GM23338 (cell line): ENCODE measurements around the gene ATG4B. TPM values are rescaled to one million over a fixed set of nuclear protein-coding genes. Genes with fewer than 3 reads are reported as not detected.

Experiments
- ATAC-seq: fragments of 200-7000 bp; cut with Tn5 transposase; 3 replicates; pipeline ENCODE4 v1.9.1; 2020
- DNase-seq: peaks from one replicate; pipeline ENCODE4 v3.0.0-alpha.2; 2015; ENCODE audit warnings: low spot score
- H2AFZ ChIP-seq: fragments of 200-600 bp; sonication (generic); 2 replicates; pipeline ENCODE4 v1.8.0; 2016; ENCODE audit warnings: antibody characterized with exemption, mild to moderate bottlenecking, moderate library complexity
- H3F3A ChIP-seq: fragments of 200-600 bp; sonication (generic); replicated peaks from 2 replicates; pipeline ENCODE4 v1.8.0; 2017; ENCODE audit warnings: antibody characterized with exemption, mixed run types, low read depth
- H3K27ac ChIP-seq: fragments of 200-600 bp; sonication (generic); 2 replicates; pipeline ENCODE4 v1.6.1; 2016; ENCODE audit warnings: low read depth
- H3K27me3 ChIP-seq: fragments of 200-600 bp; sonication (generic); 2 replicates; pipeline ENCODE4 v1.8.0; 2016; ENCODE audit warnings: mild to moderate bottlenecking, mixed run types, moderate library complexity; ENCODE audit not compliant: insufficient read depth
- H3K36me3 ChIP-seq: fragments of 200-600 bp; sonication (generic); 2 replicates; pipeline ENCODE4 v1.8.0; 2016; ENCODE audit warnings: mild to moderate bottlenecking; ENCODE audit not compliant: insufficient read depth
- H3K4me1 ChIP-seq: fragments of 200-600 bp; sonication (generic); 2 replicates; pipeline ENCODE4 v1.8.0; 2016; ENCODE audit warnings: mild to moderate bottlenecking, moderate library complexity; ENCODE audit not compliant: insufficient read depth
- H3K4me2 ChIP-seq: fragments of 200-600 bp; sonication (generic); 2 replicates; pipeline ENCODE4 v1.7.1; 2017; ENCODE audit warnings: mixed run types
- H3K4me3 ChIP-seq: fragments of 200-600 bp; sonication (generic); 2 replicates; pipeline ENCODE4 v1.6.1; 2016; ENCODE audit warnings: mixed run types
- H3K79me2 ChIP-seq: fragments of 200-600 bp; sonication (generic); replicated peaks from 2 replicates; pipeline ENCODE4 v1.8.0; 2017; ENCODE audit warnings: mild to moderate bottlenecking; ENCODE audit not compliant: insufficient read depth
- H3K9me2 ChIP-seq: fragments of 200-600 bp; sonication (generic); 2 replicates; pipeline ENCODE4 v1.8.0; 2017; ENCODE audit not compliant: insufficient read depth
- H4K20me1 ChIP-seq: fragments of 200-600 bp; sonication (generic); replicated peaks from 2 replicates; pipeline ENCODE4 v1.8.0; 2017; ENCODE audit warnings: mild to moderate bottlenecking; ENCODE audit not compliant: insufficient read depth
- H3K27ac Mint-ChIP-seq: 2 replicates; pipeline ENCODE4 v1.8.0; 2020; ENCODE audit warnings: inconsistent platforms, mild to moderate bottlenecking, moderate library complexity, mixed read lengths
- H3K27me3 Mint-ChIP-seq: 3 replicates; pipeline ENCODE4 v1.8.0; 2022; ENCODE audit warnings: low read depth, mild to moderate bottlenecking, moderate library complexity, mixed read lengths, inconsistent platforms; ENCODE audit not compliant: insufficient read depth, poor library complexity
- H3K36me3 Mint-ChIP-seq: 3 replicates; pipeline ENCODE4 v1.8.0; 2021; ENCODE audit warnings: low read depth, mild to moderate bottlenecking, inconsistent platforms, moderate library complexity, mixed read lengths
- H3K4me1 Mint-ChIP-seq: 3 replicates; pipeline ENCODE4 v1.8.0; 2020; ENCODE audit warnings: mild to moderate bottlenecking, inconsistent platforms, mixed read lengths
- H3K4me3 Mint-ChIP-seq: 3 replicates; pipeline ENCODE4 v1.8.0; 2021; ENCODE audit warnings: moderate library complexity, mild to moderate bottlenecking, inconsistent platforms, mixed read lengths
- H3K9me3 Mint-ChIP-seq: 3 replicates; pipeline ENCODE4 v1.8.0; 2020; ENCODE audit warnings: moderate library complexity, mild to moderate bottlenecking, inconsistent platforms, mixed read lengths
- CREB1 ChIP-seq: fragments of 250-450 bp; sonication (Bioruptor Pico); IDR thresholded peaks from 2 replicates; pipeline ENCODE4 v1.5.0; 2020; ENCODE audit warnings: low read depth, mild to moderate bottlenecking, moderate library complexity
- ETS1 ChIP-seq: IDR thresholded peaks from 2 replicates; pipeline ENCODE4 v1.6.1; 2016; ENCODE audit warnings: antibody characterized with exemption
- EZH2 ChIP-seq: fragments of 200-600 bp; sonication (generic); IDR thresholded peaks from one replicate; pipeline ENCODE4 v1.8.0; 2017; ENCODE audit warnings: antibody characterized with exemption, mild to moderate bottlenecking, low read depth; ENCODE audit not compliant: unreplicated experiment
- EZH2phosphoT487 ChIP-seq: fragments of 200-600 bp; sonication (generic); IDR thresholded peaks from one replicate; pipeline ENCODE4 v1.8.1; 2018; ENCODE audit warnings: antibody characterized with exemption; ENCODE audit not compliant: unreplicated experiment
- JUNB ChIP-seq: IDR thresholded peaks from one replicate; pipeline ENCODE4 v1.6.1; 2016; ENCODE audit warnings: antibody characterized with exemption; ENCODE audit not compliant: unreplicated experiment
- NANOG ChIP-seq: IDR thresholded peaks from 2 replicates; pipeline ENCODE4 v1.6.1; 2016; ENCODE audit warnings: antibody characterized with exemption, borderline replicate concordance
- POLR2AphosphoS5 ChIP-seq: IDR thresholded peaks from 2 replicates; pipeline ENCODE4 v1.6.1; 2016; ENCODE audit warnings: antibody characterized with exemption, low read depth
- STAT1 ChIP-seq: IDR thresholded peaks from one replicate; pipeline ENCODE4 v1.6.1; 2016; ENCODE audit warnings: antibody characterized with exemption; ENCODE audit not compliant: unreplicated experiment
- ZNF114 ChIP-seq: fragments of 250-450 bp; sonication (Bioruptor Pico); IDR thresholded peaks from 2 replicates; pipeline ENCODE4 v1.5.0; 2020; ENCODE audit warnings: mild to moderate bottlenecking, moderate library complexity
- ZNF331 ChIP-seq: fragments of 250-450 bp; sonication (Bioruptor Pico); IDR thresholded peaks from 2 replicates; pipeline ENCODE4 v1.5.0; 2020; ENCODE audit warnings: low read depth, mild to moderate bottlenecking, moderate library complexity
- ZNF462 ChIP-seq: fragments of 250-450 bp; sonication (Bioruptor Pico); IDR thresholded peaks from 2 replicates; pipeline ENCODE4 v1.5.0; 2020; ENCODE audit warnings: mild to moderate bottlenecking, moderate library complexity
- polyA plus RNA-seq: library from polyadenylated mRNA; unstranded; fragments of >200 nt; fragmentation: Nextera tagmentation; extraction: Ambion mirVana; gene quantifications from 2 replicates; pipeline ENCODE4 v1.2.1, GENCODE V29; 2016
- total RNA-seq: library from RNA; depleted of rRNA; stranded (reverse); fragments of >200 nt; shearing (Covaris generic); gene quantifications from 2 replicates; pipeline ENCODE4 v1.2.3, GENCODE V29; 2014
- TF ChIP-seq, protein P1 (sequence below): IDR thresholded peaks from one replicate; pipeline ENCODE4 v1.6.1; 2018; ENCODE audit warnings: antibody characterized with exemption; ENCODE audit not compliant: unreplicated experiment
- TF ChIP-seq, protein P2 (sequence below), 2 experiments: fragments of 200-600 bp in 1 of 2; sonication (generic) in 1 of 2; conservative IDR thresholded peaks; 2 replicates each; pipeline versions ENCODE4 v1.5.1 to v1.6.1; 2016 to 2017; ENCODE audit warnings: antibody characterized with exemption in 2 of 2, low read depth in 2 of 2, mild to moderate bottlenecking in 2 of 2, moderate library complexity in 1 of 2

ATG4B gene
- total and polyA plus RNA-seq, 2 experiments from 2014 or later: 102 to 104 TPM

DNA sequence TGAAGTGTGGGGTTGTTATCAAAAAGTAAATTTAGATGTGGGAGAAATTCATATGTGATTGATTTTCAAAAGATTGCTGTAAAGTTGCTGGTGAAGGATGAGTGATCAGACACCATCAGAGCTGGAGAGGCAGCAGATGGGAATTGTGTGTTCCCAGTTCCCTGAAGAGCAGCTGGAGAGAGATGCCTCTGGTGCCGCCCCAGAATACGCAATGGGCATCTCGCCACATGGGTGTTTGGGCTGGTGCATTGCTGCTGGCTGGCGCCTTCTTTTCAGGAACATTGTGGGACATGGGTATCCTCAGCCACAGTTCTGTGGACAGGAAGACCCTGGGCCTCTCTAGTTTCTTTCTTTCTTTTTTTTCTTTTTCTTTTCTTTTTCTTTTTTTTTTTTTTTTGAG lies 11.9 kb downstream of the ATG4B start:
- Histone ChIP-seq H2AFZ (no peak overlapping the region), H3K27me3 (no peaks in the 10 kb centered on the region), H3F3A (no peaks in the 10 kb centered on the region), H3K79me2 (peaks cover 84% of the 10 kb centered on the region), H3K4me1 (peaks cover 19% of the 10 kb centered on the region), H4K20me1 (peaks cover 55% of the 10 kb centered on the region), H3K27ac (no peak overlapping the region), H3K4me2 (no peak overlapping the region), H3K9me2 (no peaks in the 10 kb centered on the region), H3K4me3 (no peak overlapping the region), H3K36me3 (peaks cover 3% of the 10 kb centered on the region)
- H3K27me3 Mint-ChIP-seq: peaks cover 5% of the 10 kb centered on the region
- peaks cover 32% of the 10 kb centered on the region for H3K36me3 Mint-ChIP-seq
- TF ChIP-seq JUNB (no peak), POLR2AphosphoS5 (no peak), ZNF331 (CRISPR knock-in tag) (no peak), ZNF114 (CRISPR knock-in tag) (no peak), ETS1 (no peak), CREB1 (CRISPR knock-in tag) (no peak), ZNF462 (no peak), EZH2 (no peak), EZH2phosphoT487 (no peak), STAT1 (no peak), NANOG (no peak)
- TF ChIP-seq, protein P1, sequence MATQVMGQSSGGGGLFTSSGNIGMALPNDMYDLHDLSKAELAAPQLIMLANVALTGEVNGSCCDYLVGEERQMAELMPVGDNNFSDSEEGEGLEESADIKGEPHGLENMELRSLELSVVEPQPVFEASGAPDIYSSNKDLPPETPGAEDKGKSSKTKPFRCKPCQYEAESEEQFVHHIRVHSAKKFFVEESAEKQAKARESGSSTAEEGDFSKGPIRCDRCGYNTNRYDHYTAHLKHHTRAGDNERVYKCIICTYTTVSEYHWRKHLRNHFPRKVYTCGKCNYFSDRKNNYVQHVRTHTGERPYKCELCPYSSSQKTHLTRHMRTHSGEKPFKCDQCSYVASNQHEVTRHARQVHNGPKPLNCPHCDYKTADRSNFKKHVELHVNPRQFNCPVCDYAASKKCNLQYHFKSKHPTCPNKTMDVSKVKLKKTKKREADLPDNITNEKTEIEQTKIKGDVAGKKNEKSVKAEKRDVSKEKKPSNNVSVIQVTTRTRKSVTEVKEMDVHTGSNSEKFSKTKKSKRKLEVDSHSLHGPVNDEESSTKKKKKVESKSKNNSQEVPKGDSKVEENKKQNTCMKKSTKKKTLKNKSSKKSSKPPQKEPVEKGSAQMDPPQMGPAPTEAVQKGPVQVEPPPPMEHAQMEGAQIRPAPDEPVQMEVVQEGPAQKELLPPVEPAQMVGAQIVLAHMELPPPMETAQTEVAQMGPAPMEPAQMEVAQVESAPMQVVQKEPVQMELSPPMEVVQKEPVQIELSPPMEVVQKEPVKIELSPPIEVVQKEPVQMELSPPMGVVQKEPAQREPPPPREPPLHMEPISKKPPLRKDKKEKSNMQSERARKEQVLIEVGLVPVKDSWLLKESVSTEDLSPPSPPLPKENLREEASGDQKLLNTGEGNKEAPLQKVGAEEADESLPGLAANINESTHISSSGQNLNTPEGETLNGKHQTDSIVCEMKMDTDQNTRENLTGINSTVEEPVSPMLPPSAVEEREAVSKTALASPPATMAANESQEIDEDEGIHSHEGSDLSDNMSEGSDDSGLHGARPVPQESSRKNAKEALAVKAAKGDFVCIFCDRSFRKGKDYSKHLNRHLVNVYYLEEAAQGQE: no peak
- TF ChIP-seq, protein P2, sequence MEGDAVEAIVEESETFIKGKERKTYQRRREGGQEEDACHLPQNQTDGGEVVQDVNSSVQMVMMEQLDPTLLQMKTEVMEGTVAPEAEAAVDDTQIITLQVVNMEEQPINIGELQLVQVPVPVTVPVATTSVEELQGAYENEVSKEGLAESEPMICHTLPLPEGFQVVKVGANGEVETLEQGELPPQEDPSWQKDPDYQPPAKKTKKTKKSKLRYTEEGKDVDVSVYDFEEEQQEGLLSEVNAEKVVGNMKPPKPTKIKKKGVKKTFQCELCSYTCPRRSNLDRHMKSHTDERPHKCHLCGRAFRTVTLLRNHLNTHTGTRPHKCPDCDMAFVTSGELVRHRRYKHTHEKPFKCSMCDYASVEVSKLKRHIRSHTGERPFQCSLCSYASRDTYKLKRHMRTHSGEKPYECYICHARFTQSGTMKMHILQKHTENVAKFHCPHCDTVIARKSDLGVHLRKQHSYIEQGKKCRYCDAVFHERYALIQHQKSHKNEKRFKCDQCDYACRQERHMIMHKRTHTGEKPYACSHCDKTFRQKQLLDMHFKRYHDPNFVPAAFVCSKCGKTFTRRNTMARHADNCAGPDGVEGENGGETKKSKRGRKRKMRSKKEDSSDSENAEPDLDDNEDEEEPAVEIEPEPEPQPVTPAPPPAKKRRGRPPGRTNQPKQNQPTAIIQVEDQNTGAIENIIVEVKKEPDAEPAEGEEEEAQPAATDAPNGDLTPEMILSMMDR (conservative IDR thresholded peaks at IDR 0.05; ENCODE audit: low read depth in 2 of 2): no peak
- peaks cover 26% of the 10 kb centered on the region for H3K4me1 Mint-ChIP-seq
- no peaks in the 10 kb centered on the region for H3K9me3 Mint-ChIP-seq
- no peak overlapping the region; the same call in 2 of the 3 replicates for H3K4me3 Mint-ChIP-seq
- ATAC-seq: no peak
- DNase-seq: no peak
- H3K27ac Mint-ChIP-seq: no peak overlapping the region
